WERI-Rb-1 (cell line): ENCODE data around the gene GNG12.

Source experiments
- DNase-seq: peaks from one replicate; pipeline ENCODE4 v3.0.0-alpha.2; 2020
- H3K27ac ChIP-seq: fragments of 250-450 bp; sonication (Bioruptor Pico); 2 replicates; pipeline ENCODE4 v1.5.1; 2020; ENCODE audit warnings: mild to moderate bottlenecking, moderate library complexity
- H3K27me3 ChIP-seq: fragments of 250-450 bp; sonication (Bioruptor Pico); 2 replicates; pipeline ENCODE4 v1.5.1; 2021; ENCODE audit warnings: mild to moderate bottlenecking, low read depth, moderate library complexity; ENCODE audit not compliant: insufficient read depth, severe bottlenecking
- H3K36me3 ChIP-seq: fragments of 250-450 bp; sonication (Bioruptor Pico); 2 replicates; pipeline ENCODE4 v1.5.1; 2020; ENCODE audit warnings: mild to moderate bottlenecking, moderate library complexity
- H3K4me3 ChIP-seq: 2 replicates; pipeline ENCODE4 v1.5.1; 2011; ENCODE audit warnings: low read depth, mild to moderate bottlenecking, control low read depth, low read length
- H3K9me3 ChIP-seq: fragments of 250-450 bp; sonication (Bioruptor Pico); 2 replicates; pipeline ENCODE4 v1.5.1; 2021; ENCODE audit warnings: mild to moderate bottlenecking, moderate library complexity; ENCODE audit not compliant: severe bottlenecking
- TF ChIP-seq, protein P1 (sequence below): IDR thresholded peaks from 2 replicates; pipeline ENCODE4 v1.5.1; 2011; ENCODE audit warnings: low read depth, mild to moderate bottlenecking, control low read depth, inconsistent platforms, low read length

The GNG12 gene

GRCh38 chr1:67869233-67869632, 36.0 kb upstream of the GNG12 start:
- H3K4me3 ChIP-seq = no peak overlapping the region
- H3K27me3 ChIP-seq = no peaks in the 10 kb centered on the region

DNA sequence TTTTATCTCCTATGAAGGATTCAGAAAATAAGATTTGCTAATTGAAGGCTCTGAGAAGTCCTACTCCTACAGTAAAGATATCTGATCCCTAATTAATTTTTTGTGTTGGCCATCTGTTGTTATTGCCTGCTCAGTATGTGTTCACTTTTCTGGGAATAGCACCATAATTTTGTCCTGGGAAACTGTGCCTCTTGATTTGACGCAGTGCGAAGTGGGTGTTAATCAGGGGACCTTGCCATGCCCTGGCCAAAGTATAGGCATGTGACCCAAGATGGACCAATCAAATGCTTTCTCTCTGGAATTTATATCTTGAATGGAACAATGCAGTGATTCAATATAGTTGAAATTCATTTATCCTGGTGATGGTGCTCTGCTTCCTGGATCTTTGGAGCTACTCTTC, 30.4 kb upstream of the GNG12 start:
- Histone ChIP-seq H3K9me3 (no peaks in the 10 kb centered on the region), H3K4me3 (no peak overlapping the region), H3K27ac (no peak overlapping the region), H3K36me3 (no peaks in the 10 kb centered on the region), H3K27me3 (no peaks in the 10 kb centered on the region)
- TF ChIP-seq, protein P1, sequence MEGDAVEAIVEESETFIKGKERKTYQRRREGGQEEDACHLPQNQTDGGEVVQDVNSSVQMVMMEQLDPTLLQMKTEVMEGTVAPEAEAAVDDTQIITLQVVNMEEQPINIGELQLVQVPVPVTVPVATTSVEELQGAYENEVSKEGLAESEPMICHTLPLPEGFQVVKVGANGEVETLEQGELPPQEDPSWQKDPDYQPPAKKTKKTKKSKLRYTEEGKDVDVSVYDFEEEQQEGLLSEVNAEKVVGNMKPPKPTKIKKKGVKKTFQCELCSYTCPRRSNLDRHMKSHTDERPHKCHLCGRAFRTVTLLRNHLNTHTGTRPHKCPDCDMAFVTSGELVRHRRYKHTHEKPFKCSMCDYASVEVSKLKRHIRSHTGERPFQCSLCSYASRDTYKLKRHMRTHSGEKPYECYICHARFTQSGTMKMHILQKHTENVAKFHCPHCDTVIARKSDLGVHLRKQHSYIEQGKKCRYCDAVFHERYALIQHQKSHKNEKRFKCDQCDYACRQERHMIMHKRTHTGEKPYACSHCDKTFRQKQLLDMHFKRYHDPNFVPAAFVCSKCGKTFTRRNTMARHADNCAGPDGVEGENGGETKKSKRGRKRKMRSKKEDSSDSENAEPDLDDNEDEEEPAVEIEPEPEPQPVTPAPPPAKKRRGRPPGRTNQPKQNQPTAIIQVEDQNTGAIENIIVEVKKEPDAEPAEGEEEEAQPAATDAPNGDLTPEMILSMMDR = no peak
- no peak for DNase-seq

More at GRCh38 chr1:67869233-67869632, 36.0 kb upstream of the GNG12 start:
- TF ChIP-seq, protein P1 = no peak
- no peak for DNase-seq
- Histone ChIP-seq H3K36me3 (no peaks in the 10 kb centered on the region), H3K27ac (no peak overlapping the region), H3K9me3 (no peaks in the 10 kb centered on the region)

GRCh38 chr1:67862685-67863084, 29.4 kb upstream of the GNG12 start:
- H3K36me3 ChIP-seq = no peaks in the 10 kb centered on the region
- no peak overlapping the region for H3K27ac ChIP-seq
- no peaks in the 10 kb centered on the region for H3K27me3 ChIP-seq
- TF ChIP-seq, protein P1 = no peak
- no peak overlapping the region for H3K4me3 ChIP-seq
- no peaks in the 10 kb centered on the region for H3K9me3 ChIP-seq
- DNase-seq = no peak

- no peak for DNase-seq
- no peaks in the 10 kb centered on the region for H3K36me3 ChIP-seq
These were observed 28.7 kb upstream of the GNG12 start for GRCh38 chr1:67861856-67862516.

GRCh38 chr1:67860776-67861175, 27.5 kb upstream of the GNG12 start:
- TF ChIP-seq, protein P1 = no peak
- H3K36me3 ChIP-seq = no peaks in the 10 kb centered on the region
- no peaks in the 10 kb centered on the region for H3K9me3 ChIP-seq
- H3K27me3 ChIP-seq = no peaks in the 10 kb centered on the region
- no peak overlapping the region for H3K4me3 ChIP-seq
- no peak overlapping the region for H3K27ac ChIP-seq
- DNase-seq = no peak

More at GRCh38 chr1:67861856-67862516, 28.7 kb upstream of the GNG12 start:
- H3K9me3 ChIP-seq = no peaks in the 10 kb centered on the region
- H3K27me3 ChIP-seq = no peaks in the 10 kb centered on the region
- no peak overlapping the region for H3K4me3 ChIP-seq
- no peak overlapping the region for H3K27ac ChIP-seq
- TF ChIP-seq, protein P1 = no peak

DNA sequence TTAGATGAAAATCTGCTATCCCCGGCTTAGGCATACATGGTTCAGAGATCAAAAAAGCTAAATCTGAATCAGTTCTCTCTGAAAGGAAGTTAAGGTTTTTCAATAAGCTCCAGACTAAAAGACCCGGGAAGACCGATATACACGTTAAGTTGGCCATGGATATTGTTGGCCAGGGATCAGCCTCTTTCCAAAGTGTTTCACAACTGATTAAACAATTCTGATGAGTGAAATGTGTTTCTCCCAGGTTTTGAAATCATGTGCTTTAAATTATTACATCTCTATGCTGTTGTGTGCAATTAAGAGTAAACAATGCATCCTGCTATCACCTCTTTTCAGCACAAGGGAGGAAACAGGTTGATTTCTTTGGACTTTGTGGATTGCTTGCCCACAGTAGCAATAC, 23.7 kb upstream of the GNG12 start:
- TF ChIP-seq, protein P1 = no peak
- DNase-seq = no peak
- no peaks in the 10 kb centered on the region for H3K36me3 ChIP-seq
- H3K27me3 ChIP-seq = no peaks in the 10 kb centered on the region
- H3K27ac ChIP-seq = no peak overlapping the region
- H3K4me3 ChIP-seq = no peak overlapping the region
- no peaks in the 10 kb centered on the region for H3K9me3 ChIP-seq
